Retinal pigment epithelial cell (primary cell): ENCODE measurements around the gene CRIM1.

Experiments
- DNase-seq: peaks from one replicate; pipeline ENCODE4 v3.0.0-alpha.2; 2010; ENCODE audit warnings: low read depth
- H3K4me3 ChIP-seq: 2 replicates; pipeline ENCODE4 v1.5.1; 2011; ENCODE audit warnings: mild to moderate bottlenecking, low read length, control low read depth, moderate library complexity
- CTCF ChIP-seq: conservative IDR thresholded peaks from 2 replicates; pipeline ENCODE4 v1.5.1; 2011; ENCODE audit warnings: low read depth, low read length, control low read depth, inconsistent platforms

Gene CRIM1

DNA sequence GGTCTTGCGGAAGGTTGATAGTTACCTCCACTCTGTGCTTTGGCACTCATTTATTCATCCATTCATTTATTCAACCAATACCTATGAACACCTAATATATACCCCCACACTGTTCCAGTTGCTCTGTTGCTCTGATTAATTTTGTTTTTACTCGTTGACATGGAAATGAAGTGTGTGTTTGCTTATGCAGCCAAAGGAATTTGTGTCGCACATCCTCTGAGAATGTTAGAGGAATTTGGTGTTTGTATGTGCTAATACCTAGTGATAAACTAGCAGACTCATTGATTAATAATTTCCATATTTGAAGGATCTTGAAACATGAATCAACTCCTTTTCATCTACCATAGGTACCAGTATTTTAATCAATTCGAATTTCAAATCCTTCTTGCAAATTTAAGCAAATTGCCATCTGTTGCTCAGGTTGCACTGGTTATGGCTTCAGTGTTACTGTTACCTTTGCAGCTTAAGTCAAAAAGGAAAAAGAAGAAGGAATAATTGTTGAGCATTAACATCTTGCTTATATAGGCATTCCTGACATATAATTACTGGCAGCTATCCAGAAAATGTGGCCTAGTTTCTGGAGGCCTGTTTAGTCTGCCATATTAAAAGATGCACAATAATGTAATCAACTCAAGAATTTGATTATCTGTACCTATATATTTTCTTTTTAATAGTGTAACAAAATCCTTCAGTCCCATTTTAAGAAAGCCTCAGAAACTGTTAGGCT, 25.7 kb upstream of the CRIM1 start:
- TF ChIP-seq CTCF: no peak
- H3K4me3 ChIP-seq: no peak overlapping the region
- peak; percentile 59 for DNase-seq

DNA sequence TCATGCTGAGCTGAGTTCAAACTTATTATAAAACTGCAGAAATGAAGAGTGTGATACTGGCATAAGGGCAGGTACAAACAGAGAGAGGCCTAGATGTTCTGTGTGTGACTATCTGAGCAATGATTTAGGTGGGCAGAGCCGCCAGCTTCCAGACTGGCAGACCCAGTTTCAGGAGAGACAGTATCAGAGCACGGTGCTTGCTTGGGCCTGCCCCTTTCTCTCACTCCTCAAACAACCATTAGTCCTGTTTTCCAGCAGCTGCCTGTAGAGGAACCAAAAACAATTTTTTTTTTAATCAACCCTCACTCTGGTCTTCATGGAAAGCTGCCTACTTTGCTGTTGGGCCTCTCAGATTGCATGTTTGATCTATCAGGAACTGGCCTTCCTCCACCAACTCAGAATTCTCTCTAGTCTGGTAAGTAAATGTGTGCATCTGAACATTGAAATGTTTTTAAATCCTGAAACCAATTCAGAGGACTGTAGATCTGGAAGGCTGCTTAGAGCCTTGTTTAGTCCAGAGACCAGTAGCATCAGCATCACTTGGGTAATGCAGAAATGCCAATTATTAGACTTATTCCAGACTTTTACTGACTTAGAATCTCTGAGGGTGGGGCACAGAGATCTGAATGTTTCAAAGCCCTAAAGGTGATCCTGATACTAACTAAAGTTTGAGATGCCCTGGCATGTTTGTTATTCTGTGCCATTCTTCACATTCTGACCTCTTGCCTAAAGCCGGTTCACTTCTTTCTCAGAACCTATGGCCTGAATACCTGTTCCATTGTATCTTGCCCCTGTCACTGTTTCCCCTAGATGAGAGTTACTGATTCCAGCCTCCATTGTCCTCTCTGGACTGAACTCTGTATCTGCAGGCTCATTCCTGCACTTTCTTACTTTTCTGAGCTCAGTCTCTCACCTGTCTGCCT, 24.8 kb upstream of the CRIM1 start:
- TF ChIP-seq CTCF: no peak

DNA sequence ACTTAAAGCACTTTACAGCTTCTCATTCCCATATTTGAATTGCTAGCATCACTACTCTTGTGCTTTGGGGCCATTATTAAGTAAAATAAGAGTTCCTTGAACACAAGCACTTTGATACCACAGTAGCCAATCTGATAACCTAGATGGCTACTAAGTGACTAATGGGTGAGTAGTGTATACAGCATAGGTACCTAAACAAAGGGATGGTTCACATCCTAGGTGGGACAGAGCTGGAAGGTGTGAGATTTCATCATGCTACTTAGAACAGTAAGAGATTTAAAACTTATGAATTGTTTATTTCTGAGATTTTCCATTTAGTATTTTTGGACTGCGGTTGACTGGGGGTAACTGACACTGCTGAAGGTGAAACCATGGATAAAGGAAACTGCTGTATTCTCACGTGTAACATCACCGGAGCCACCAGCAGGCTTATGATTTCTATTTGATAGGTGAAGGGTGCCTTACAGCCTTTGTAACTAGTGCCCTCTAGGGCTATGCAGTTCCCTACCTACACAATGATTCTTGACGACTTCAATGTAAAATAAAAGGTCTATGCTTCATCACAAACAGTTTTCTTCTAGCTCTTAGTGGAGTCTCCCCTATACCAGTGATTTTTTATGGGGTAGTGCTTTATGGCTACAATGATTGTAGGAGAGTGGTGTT, 22.1 kb upstream of the CRIM1 start:
- TF ChIP-seq CTCF: peak; percentile 12
- H3K4me3 ChIP-seq: no peak overlapping the region
- no peak for DNase-seq

More for the DNA sequence above, 24.8 kb upstream of the CRIM1 start:
- DNase-seq: no peak
- H3K4me3 ChIP-seq: no peak overlapping the region

GRCh38 chr2:36335597-36335996, 20.0 kb upstream of the CRIM1 start:
- H3K4me3 ChIP-seq: no peak overlapping the region
- DNase-seq: no peak
- TF ChIP-seq CTCF: no peak

- TF ChIP-seq CTCF: no peak
- no peak overlapping the region for H3K4me3 ChIP-seq
- no peak for DNase-seq
Measured at GRCh38 chr2:36336321-36336720, 19.3 kb upstream of the CRIM1 start.

DNA sequence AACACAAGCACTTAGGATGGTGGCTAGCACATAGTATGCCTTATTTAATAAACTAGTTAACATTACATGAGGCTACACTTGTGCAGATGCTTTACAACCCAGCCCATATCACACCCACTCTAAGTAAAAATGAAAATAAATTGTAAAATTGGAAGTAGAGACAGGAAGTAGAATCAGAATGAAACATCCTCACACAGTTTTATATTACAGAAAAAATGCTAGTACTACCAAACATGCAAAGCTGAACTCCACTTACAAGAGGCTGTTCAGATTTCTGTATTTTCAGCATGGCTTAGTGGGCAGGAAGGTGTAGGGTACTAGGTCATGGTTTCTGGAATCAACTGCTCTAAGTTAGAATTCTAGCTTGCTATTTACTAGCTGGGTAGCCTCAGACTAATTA, 18.2 kb upstream of the CRIM1 start:
- no peak for DNase-seq
- no peak overlapping the region for H3K4me3 ChIP-seq
- no peak for TF ChIP-seq CTCF
